COLO668 (cell line): ENCODE data around the gene ARMC5.

Experiments
- DNase-seq: peaks from one replicate; lab custom pipeline; 2025; ENCODE audit not compliant: unreplicated experiment; lab: John Stamatoyannopoulos, UW

Gene ARMC5

GRCh38 chr16:31460582-31461002 is 1.3 kb downstream of the ARMC5 start:
- DNase-seq, result no peak

- no peak for DNase-seq
These were observed 2.1 kb downstream of the ARMC5 start for GRCh38 chr16:31461201-31461920.

DNA sequence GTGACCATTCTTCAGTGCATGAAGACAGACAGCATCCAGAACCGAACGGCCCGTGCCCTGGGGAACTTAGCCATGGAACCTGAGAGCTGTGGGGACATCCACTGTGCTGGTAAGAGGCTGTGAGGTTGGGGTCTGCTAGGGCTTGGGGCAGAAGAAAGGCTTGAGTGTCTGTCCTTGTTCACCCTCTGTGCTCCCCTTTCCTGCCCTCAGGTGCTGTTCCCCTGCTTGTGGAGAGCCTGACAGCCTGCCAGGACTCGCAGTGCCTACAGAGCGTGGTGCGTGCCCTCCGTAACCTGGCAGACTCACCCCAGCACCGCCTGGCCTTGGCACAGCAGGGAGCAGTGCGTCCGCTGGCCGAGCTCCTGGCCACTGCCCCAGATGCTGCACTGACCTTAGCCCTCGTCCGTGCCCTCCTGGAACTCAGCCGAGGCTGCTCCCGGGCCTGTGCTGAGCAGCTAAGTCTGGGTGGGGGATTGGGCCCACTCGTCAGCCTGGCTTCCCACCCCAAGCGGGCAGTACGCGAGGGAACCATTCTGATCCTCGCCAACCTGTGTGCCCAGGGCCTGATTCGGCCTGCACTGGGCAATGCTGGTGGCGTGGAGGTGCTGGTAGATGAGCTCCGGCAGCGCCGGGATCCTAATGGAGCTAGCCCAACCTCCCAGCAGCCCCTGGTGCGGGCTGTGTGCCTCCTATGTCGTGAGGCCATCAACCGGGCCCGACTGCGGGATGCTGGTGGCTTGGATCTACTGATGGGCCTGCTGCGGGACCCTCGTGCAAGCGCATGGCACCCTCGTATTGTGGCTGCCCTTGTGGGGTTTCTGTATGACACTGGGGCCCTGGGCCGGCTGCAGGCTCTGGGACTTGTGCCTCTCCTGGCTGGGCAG is 2.9 kb downstream of the ARMC5 start:
- no peak for DNase-seq

- DNase-seq, result no peak
These were observed 5.1 kb downstream of the ARMC5 start for GRCh38 chr16:31464348-31464769.

DNA sequence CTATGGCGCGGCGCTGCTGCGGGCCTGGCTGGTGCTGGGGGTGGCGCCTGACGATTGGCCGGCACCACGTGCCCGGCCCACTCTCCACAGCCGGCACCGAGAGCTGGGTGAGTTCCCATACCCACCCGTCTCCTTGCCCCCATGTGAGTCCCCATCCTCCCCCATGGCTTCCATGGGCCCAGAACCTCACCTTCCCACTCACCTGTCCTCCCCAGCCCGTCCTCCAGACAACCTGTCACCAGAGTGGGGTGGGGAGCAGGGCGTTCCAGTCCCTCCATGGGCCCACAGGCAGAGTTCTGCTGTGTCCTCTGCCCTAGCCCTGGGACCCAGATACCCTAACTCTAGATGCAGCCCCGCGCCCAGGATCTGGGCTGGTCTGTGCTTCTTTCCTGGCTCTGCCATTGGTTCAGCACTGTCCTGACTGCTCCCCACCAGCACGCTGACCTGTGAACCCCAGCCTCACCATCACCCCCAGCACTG is 5.5 kb downstream of the ARMC5 start:
- DNase-seq, result no peak

- DNase-seq, result no peak
These were observed 6.6 kb downstream of the ARMC5 start for GRCh38 chr16:31465788-31466370.

DNA sequence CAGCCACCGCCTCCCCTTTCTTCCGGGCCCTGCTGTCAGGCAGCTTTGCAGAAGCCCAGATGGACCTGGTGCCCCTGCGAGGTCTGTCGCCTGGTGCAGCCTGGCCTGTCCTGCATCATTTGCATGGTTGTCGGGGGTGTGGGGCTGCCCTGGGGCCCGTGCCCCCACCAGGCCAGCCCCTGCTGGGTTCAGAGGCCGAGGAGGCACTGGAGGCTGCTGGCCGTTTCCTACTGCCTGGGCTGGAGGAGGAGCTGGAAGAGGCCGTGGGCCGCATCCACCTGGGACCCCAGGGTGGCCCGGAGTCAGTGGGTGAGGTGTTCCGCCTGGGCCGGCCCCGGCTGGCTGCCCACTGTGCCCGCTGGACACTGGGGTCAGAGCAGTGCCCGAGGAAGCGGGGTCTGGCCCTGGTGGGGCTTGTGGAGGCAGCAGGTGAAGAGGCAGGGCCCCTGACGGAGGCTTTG is 7.1 kb downstream of the ARMC5 start:
- DNase-seq, result no peak

GRCh38 chr16:31467151-31467773 is 8.0 kb downstream of the ARMC5 start:
- DNase-seq, result no peak

DNA sequence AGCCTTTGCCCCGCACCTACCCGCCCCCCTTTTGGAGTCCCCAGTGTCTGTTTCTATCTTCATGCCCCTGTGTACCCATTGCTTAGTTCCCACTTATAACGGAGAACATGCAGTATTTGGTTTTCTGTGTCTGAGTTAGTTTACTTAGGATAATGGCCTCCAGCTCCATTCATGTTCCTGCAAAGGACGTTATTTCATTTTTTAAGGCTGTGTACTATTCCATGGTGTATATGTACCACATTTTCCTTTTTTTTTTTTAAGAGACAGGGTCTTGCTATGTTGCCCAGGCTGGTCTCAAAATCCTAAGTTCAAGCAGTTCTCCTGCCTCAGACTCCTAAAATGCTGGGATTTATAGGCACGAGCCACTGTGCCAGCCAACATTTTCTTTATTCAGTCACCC is 8.6 kb downstream of the ARMC5 start:
- no peak for DNase-seq

- no peak for DNase-seq
These were observed 11.3 kb downstream of the ARMC5 start for GRCh38 chr16:31470615-31471014.

DNA sequence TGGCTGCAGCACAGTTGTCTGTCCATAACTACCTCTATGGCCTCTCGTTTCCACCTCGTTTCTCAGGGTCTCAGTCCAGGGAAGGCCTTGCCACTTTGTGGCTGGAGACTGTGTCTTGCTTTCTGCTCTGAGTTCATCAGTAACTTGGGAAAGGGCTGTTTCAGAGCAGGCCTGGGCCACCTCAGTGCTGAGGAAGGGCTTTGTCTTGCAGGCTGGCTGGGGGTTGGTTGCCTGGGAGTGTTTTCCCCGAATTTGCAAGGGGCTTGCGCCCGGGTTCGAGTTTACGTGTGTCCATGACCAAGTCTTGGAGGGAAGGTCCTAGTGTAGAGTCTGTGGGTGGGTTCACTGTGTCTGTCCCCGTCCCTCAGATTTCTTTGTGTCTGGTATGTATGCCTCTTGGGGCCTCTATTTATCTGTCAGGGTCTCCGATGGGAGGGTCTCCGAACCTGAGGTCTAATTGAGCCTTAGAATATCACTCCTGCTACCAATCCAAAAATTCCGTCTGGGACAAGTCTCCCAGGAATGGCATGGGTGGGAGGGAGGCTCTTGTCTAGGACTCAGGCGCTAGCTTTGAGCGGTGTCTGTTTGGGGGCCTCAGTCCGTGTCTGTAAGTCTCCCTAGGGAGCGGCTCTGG is 12.1 kb downstream of the ARMC5 start:
- DNase-seq, result no peak

GRCh38 chr16:31471875-31472708 is 12.8 kb downstream of the ARMC5 start, which contains the start of gene TGFB1I1:
Gene TGFB1I1, plus strand, starts transcription at chr16:31472152. Its CDS starts 37 bp downstream, at chr16:31472189.
- DNase-seq, result peak; percentile 12

DNA sequence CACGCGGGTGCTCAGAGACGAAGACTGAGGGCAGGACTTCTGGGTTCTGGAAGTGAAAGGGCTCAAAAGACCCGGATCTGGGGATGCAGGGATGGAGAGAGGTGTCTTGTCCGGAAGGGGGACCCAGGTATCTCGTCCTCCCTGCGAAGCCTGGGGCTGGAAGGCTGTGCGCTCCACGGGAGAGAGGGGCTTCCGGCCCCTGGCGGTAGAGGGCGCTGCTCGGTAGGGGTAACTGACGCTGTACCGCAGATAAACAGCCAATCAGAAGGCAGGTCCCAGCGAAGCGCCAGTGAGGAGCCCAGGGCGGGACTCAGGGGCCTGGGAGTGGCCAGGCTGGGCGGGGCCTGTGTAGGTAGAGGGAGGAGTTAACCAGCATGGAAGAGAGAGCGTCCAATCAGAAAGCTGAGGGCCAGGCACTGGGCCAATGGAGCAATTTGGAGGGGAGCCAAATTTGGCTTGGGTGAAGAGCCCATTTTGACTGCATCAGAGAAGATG is 13.5 kb downstream of the ARMC5 start:
- DNase-seq, result peak; percentile 40

DNA sequence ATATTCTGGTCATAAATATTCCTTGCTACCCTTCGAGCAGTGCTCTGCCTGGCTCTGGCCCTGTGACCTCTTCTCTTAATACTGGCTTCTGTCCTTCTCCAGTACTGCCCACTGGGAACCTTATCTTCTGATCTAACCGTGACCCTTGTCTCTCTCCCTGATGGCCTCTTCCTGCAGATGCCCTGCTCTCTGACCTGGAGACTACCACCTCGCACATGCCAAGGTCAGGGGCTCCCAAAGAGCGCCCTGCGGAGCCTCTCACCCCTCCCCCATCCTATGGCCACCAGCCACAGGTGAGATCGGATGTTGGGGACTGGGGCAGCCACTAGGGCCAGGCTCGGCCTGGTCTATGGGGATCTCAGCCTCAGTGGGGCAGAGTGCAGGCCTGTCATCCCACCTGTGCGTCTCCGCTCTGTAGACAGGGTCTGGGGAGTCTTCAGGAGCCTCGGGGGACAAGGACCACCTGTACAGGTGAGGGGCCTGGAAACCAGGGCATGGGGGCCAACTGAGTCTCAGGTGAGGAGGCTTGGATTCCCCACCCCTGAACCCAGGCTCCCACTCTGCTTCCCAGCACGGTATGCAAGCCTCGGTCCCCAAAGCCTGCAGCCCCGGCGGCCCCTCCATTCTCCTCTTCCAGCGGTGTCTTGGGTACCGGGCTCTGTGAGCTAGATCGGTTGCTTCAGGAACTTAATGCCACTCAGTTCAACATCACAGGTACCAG is 14.1 kb downstream of the ARMC5 start:
- DNase-seq, result no peak

DNA sequence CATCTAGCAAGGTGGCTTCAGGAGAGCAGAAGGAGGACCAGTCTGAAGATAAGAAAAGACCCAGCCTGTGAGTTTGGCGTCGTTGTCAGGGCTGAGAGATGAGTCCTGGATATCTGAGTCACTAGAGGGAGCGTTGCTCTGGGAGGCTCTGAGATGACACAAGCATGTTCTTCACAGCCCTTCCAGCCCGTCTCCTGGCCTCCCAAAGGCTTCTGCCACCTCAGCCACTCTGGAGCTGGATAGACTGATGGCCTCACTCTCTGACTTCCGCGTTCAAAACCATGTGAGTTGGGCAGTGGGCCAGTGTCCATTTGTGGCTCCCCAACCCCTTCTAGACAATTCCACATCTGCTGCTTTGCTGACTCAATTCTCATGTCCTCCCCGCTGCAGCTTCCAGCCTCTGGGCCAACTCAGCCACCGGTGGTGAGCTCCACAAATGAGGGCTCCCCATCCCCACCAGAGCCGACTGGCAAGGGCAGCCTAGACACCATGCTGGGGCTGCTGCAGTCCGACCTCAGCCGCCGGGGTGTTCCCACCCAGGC is 14.9 kb downstream of the ARMC5 start:
- DNase-seq, result no peak

DNA sequence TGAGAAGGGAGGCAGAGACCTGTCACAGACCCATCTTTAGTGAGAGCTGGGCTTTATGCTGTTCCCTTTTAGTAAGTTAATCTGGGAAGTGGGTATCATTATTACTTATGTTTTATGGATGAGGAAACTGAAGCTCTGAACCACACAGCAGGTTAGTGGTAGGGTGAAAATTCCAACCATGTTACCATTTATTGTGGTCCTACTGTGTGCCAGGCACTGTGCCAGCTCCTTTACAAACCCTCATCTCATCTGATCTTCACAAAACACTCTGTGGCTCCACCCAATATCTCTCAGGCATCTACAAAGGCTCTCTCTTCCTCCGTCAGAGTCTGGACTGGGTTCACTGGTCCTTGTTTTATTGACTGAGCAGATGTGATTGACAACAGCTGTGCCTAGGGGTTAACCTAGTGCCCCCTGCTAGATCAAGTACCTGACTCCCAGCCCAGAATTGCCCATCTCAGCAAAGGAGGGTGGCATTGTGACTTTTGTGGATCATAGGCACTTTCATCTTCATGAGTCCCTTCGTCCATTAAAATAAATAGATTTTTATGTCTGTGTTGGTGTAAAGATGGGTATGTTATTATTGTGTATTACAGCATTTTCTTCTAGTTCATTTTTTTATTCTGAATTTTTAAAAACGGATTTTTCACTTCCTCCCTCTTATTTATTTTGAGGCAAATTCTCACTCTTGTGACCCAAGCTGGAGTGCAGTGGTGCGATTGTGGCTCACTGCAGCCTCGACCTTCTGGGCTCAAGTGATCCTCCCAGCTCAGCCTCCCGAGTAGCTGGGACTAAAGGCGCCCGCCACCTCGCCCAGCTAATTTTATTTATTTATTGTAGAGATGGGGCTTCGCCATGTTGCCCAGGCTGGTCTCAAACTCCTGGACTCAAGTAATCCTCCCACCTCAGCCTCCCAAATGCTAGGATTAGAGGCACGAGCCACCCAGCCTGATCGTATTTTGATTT is 15.8 kb downstream of the ARMC5 start:
- no peak for DNase-seq

DNA sequence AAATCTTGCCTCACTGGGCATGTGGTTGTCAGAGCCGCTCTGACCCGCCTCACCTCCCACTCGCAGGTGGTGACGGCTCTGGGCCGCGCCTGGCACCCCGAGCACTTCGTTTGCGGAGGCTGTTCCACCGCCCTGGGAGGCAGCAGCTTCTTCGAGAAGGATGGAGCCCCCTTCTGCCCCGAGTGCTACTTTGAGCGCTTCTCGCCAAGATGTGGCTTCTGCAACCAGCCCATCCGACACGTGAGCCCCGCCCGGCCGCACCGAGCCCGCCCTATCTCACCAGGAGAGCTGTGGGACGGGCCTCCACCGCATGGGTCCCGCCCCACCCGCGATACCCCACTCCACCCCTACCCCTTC is 16.6 kb downstream of the ARMC5 start:
- no peak for DNase-seq
